Osteocyte (in vitro differentiated cells): ENCODE results near the gene FBXO21. TPM values are rescaled to one million over a fixed set of nuclear protein-coding genes. Genes with fewer than 3 reads are reported as not detected.
"Not testable (repeated sequence)": the region's sequence is repeated elsewhere in the genome, so short reads cannot be mapped to it uniquely, and the experiment has no call there.

Experiments used
- DNase-seq: peaks from one replicate; pipeline ENCODE4 v3.0.0; 2021; ENCODE audit warnings: mixed read lengths; ENCODE audit not compliant: unreplicated experiment; ENCODE audit errors: extremely low spot score
- H3K27ac Mint-ChIP-seq: one replicate; pipeline ENCODE4 v1.8.0; 2021; ENCODE audit warnings: mild to moderate bottlenecking, mixed read lengths; ENCODE audit not compliant: unreplicated experiment
- H3K27me3 Mint-ChIP-seq: one replicate; pipeline ENCODE4 v1.8.0; 2021; ENCODE audit warnings: mixed read lengths; ENCODE audit not compliant: unreplicated experiment
- H3K36me3 Mint-ChIP-seq: one replicate; pipeline ENCODE4 v1.8.0; 2021; ENCODE audit warnings: mixed read lengths; ENCODE audit not compliant: unreplicated experiment
- H3K4me1 Mint-ChIP-seq: one replicate; pipeline ENCODE4 v1.8.0; 2021; ENCODE audit warnings: mixed read lengths; ENCODE audit not compliant: unreplicated experiment
- H3K4me3 Mint-ChIP-seq: one replicate; pipeline ENCODE4 v1.8.0; 2021; ENCODE audit warnings: mild to moderate bottlenecking, moderate library complexity, mixed read lengths; ENCODE audit not compliant: unreplicated experiment
- H3K9me3 Mint-ChIP-seq: one replicate; pipeline ENCODE4 v1.8.0; 2021; ENCODE audit warnings: mixed read lengths; ENCODE audit not compliant: unreplicated experiment
- total RNA-seq: library from RNA; stranded (reverse); gene quantifications from 2 replicates; pipeline ENCODE4 v1.2.1, GENCODE V29; 2021
- TF ChIP-seq, protein P1 (sequence below): fragments of 200-600 bp; sonication (generic); IDR thresholded peaks from 2 replicates; pipeline ENCODE4 v1.5.0; 2021; ENCODE audit warnings: antibody characterized with exemption, mild to moderate bottlenecking, moderate library complexity

FBXO21 gene
- total RNA-seq, 1 donor from 2014 or later, result 49.0 TPM

DNA sequence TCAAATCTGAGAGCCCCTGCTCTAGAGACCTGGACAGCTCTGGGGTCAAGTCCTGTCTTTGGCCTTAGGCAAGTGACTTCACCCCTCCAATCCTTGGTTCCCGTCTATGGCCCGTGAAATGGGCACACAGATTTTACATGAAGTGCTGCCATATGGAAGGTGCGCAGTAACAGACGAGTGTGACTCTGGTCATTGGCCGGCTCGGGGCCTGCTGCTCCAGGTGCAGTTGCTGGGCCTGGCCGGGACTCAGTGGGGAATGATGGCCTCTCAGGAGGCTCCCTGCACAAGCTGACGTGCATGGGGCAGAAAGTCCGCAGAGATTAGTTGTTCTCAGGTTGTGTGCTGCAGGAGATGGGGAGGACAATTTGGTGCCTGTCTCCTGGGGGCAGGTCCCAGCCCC, 77.0 kb downstream of the FBXO21 start:
- no peaks in the 10 kb centered on the region for H3K36me3 Mint-ChIP-seq
- TF ChIP-seq, protein P1, sequence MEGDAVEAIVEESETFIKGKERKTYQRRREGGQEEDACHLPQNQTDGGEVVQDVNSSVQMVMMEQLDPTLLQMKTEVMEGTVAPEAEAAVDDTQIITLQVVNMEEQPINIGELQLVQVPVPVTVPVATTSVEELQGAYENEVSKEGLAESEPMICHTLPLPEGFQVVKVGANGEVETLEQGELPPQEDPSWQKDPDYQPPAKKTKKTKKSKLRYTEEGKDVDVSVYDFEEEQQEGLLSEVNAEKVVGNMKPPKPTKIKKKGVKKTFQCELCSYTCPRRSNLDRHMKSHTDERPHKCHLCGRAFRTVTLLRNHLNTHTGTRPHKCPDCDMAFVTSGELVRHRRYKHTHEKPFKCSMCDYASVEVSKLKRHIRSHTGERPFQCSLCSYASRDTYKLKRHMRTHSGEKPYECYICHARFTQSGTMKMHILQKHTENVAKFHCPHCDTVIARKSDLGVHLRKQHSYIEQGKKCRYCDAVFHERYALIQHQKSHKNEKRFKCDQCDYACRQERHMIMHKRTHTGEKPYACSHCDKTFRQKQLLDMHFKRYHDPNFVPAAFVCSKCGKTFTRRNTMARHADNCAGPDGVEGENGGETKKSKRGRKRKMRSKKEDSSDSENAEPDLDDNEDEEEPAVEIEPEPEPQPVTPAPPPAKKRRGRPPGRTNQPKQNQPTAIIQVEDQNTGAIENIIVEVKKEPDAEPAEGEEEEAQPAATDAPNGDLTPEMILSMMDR, result no peak
- no peak overlapping the region for H3K4me3 Mint-ChIP-seq
- peaks cover 3% of the 10 kb centered on the region for H3K4me1 Mint-ChIP-seq
- no peak for DNase-seq
- no peak overlapping the region for H3K27ac Mint-ChIP-seq
- H3K9me3 Mint-ChIP-seq, result no peaks in the 10 kb centered on the region
- H3K27me3 Mint-ChIP-seq, result peaks cover 10% of the 10 kb centered on the region

- Mint-ChIP-seq H3K27ac (no peak overlapping the region), H3K27me3 (peaks cover 17% of the 10 kb centered on the region), H3K4me3 (no peak overlapping the region), H3K4me1 (no peaks in the 10 kb centered on the region), H3K36me3 (no peaks in the 10 kb centered on the region), H3K9me3 (no peaks in the 10 kb centered on the region)
- no peak for DNase-seq
- TF ChIP-seq, protein P1, result no peak
These were observed 78.3 kb downstream of the FBXO21 start for GRCh38 chr12:117111821-117112595.

GRCh38 chr12:117111386-117111785, 78.9 kb downstream of the FBXO21 start:
- peaks cover 17% of the 10 kb centered on the region for H3K27me3 Mint-ChIP-seq
- no peaks in the 10 kb centered on the region for H3K4me1 Mint-ChIP-seq
- no peak overlapping the region for H3K27ac Mint-ChIP-seq
- TF ChIP-seq, protein P1, result no peak
- H3K4me3 Mint-ChIP-seq, result no peak overlapping the region
- no peaks in the 10 kb centered on the region for H3K9me3 Mint-ChIP-seq
- no peaks in the 10 kb centered on the region for H3K36me3 Mint-ChIP-seq
- no peak for DNase-seq

DNA sequence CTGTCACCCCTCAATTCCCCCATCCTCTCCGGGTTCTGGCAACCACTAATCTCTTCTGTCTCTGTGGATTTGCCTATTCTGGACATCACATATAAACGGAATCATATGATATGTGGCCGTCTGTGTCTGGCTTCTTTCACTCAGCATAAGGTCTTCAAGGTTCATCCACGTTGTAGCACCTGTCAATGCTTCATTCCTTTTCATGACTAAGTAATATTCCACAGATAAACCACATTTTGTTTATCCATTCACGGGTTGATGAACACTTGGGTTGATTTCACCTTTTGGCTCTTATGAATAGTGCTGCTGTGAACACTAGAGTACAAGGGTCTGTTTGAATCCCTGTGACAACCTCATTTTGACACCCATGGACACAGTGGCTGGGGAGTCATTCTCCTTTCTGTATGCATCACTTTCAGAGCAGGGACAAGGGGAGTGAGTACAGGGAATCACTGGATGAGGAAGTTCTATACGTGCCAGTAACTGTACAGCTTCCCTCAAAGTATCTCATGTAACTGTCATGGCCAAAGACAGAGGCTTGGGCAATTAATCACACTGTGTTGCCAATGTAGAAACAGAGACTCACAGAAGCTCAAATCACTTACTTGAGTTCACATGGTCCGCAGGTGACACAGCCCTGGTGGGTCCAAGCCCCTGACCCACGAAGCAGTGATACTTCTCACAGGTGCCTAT, 80.2 kb downstream of the FBXO21 start:
- no peak for DNase-seq
- Mint-ChIP-seq H3K27me3 (peaks cover 21% of the 10 kb centered on the region), H3K36me3 (no peaks in the 10 kb centered on the region), H3K4me1 (no peaks in the 10 kb centered on the region), H3K27ac (no peak overlapping the region), H3K9me3 (no peaks in the 10 kb centered on the region), H3K4me3 (no peak overlapping the region)
- TF ChIP-seq, protein P1, result no peak

DNA sequence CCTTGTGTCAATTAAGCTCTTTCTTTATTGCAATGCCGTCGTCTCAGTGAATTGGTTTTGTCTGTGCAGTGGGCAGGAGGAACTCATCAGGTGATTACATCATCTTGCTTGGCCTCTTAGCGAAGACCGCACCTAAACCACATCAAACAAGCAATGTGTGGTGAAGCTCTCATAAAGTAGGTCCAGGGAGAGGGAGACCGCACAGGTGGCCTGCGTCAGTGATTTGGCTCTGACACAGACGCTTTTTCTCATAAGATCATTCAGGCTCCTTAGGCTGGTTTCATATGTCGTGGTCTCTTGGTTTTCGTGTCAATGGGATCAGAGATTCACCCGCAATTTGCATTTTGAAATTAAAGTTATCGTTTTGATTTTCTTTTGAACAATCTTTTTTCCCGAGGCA, 84.4 kb downstream of the FBXO21 start:
- H3K4me3 Mint-ChIP-seq, result no peak overlapping the region
- no peak overlapping the region for H3K27ac Mint-ChIP-seq
- H3K9me3 Mint-ChIP-seq, result no peaks in the 10 kb centered on the region
- H3K4me1 Mint-ChIP-seq, result no peaks in the 10 kb centered on the region
- peaks cover 41% of the 10 kb centered on the region for H3K27me3 Mint-ChIP-seq
- TF ChIP-seq, protein P1, result no peak
- no peak for DNase-seq
- H3K36me3 Mint-ChIP-seq, result no peaks in the 10 kb centered on the region

- H3K36me3 Mint-ChIP-seq, H3K4me1 Mint-ChIP-seq, DNase-seq, H3K4me3 Mint-ChIP-seq, H3K27ac Mint-ChIP-seq, H3K9me3 Mint-ChIP-seq: not testable (repeated sequence)
- H3K27me3 Mint-ChIP-seq, result peaks cover 49% of the 10 kb centered on the region
These were observed 86.3 kb downstream of the FBXO21 start for GRCh38 chr12:117104003-117104402.
